GM19463 (cell line): ENCODE results near the gene XAB2.
"Not testable (repeated sequence)": the region's sequence is repeated elsewhere in the genome, so short reads cannot be mapped to it uniquely, and the experiment has no call there.

ENCODE experiments used
- ATAC-seq: cut with Tn5 transposase; IDR thresholded peaks from one replicate; pipeline ENCODE4 v1.9.1; 2021; ENCODE audit warnings: mild to moderate bottlenecking, moderate library complexity; ENCODE audit not compliant: unreplicated experiment

Gene XAB2

GRCh38 chr19:7650148-7650547 lies 20.8 kb upstream of the XAB2 start:
- no peak for ATAC-seq

- ATAC-seq: no peak
Measured at GRCh38 chr19:7648265-7649014, 19.1 kb upstream of the XAB2 start.

GRCh38 chr19:7647156-7647555 lies 17.8 kb upstream of the XAB2 start:
- no peak for ATAC-seq

GRCh38 chr19:7646426-7646700 lies 17.0 kb upstream of the XAB2 start:
- no peak for ATAC-seq

GRCh38 chr19:7645656-7646425 lies 16.5 kb upstream of the XAB2 start:
- ATAC-seq: no peak

- no peak for ATAC-seq
Measured at GRCh38 chr19:7645163-7645562, 15.8 kb upstream of the XAB2 start.

GRCh38 chr19:7644550-7644877 lies 15.2 kb upstream of the XAB2 start:
- ATAC-seq: no peak

GRCh38 chr19:7643629-7644549 lies 14.5 kb upstream of the XAB2 start:
- not testable (repeated sequence) for ATAC-seq

GRCh38 chr19:7643031-7643415 lies 13.7 kb upstream of the XAB2 start:
- no peak for ATAC-seq

- no peak for ATAC-seq
Measured at GRCh38 chr19:7642295-7643030, 13.1 kb upstream of the XAB2 start.

GRCh38 chr19:7641290-7642276 lies 12.2 kb upstream of the XAB2 start:
- no peak for ATAC-seq

- ATAC-seq: no peak
Measured at GRCh38 chr19:7640803-7641202, 11.5 kb upstream of the XAB2 start.

- ATAC-seq: no peak
Measured at GRCh38 chr19:7639863-7640348, 10.6 kb upstream of the XAB2 start.

GRCh38 chr19:7638802-7639465 lies 9.6 kb upstream of the XAB2 start:
- ATAC-seq: no peak

- ATAC-seq: no peak
Measured at GRCh38 chr19:7637374-7638256, 8.3 kb upstream of the XAB2 start.

GRCh38 chr19:7636691-7637373 lies 7.5 kb upstream of the XAB2 start, which contains the start of gene STXBP2:
Gene STXBP2 (plus strand): TSS chr19:7637110. CDS start chr19:7637150, 40 bp downstream.
- ATAC-seq: peak; percentile 76

- no peak for ATAC-seq
Measured at GRCh38 chr19:7636317-7636690, 7.0 kb upstream of the XAB2 start.

GRCh38 chr19:7635670-7636069 lies 6.3 kb upstream of the XAB2 start:
- no peak for ATAC-seq
